CD1c-positive myeloid dendritic cell (primary cell): ENCODE results near the gene MARK3.

Experiments
- DNase-seq: peaks from one replicate; pipeline ENCODE4 v3.0.0-alpha.2; 2016; ENCODE audit errors: extremely low spot score

Gene MARK3

GRCh38 chr14:103538291-103539055 lies 153.3 kb downstream of the MARK3 start:
- DNase-seq = no peak

GRCh38 chr14:103539056-103539825 lies 154.0 kb downstream of the MARK3 start:
- DNase-seq = no peak

- DNase-seq = no peak
Measured at GRCh38 chr14:103540821-103541708, 155.8 kb downstream of the MARK3 start.

- no peak for DNase-seq
Measured at GRCh38 chr14:103541709-103542604, 156.7 kb downstream of the MARK3 start.

GRCh38 chr14:103542605-103543088 lies 157.4 kb downstream of the MARK3 start:
- no peak for DNase-seq

GRCh38 chr14:103543140-103543539 lies 157.9 kb downstream of the MARK3 start:
- no peak for DNase-seq

- no peak for DNase-seq
Measured at GRCh38 chr14:103543721-103544387, 158.6 kb downstream of the MARK3 start.

- no peak for DNase-seq
Measured at GRCh38 chr14:103544388-103545218, 159.4 kb downstream of the MARK3 start.

GRCh38 chr14:103545219-103545914 lies 160.2 kb downstream of the MARK3 start:
- no peak for DNase-seq

GRCh38 chr14:103545915-103546651 lies 160.9 kb downstream of the MARK3 start:
- DNase-seq = no peak

- peak; percentile 72 for DNase-seq
Measured at GRCh38 chr14:103546652-103547454, 161.6 kb downstream of the MARK3 start.

GRCh38 chr14:103547455-103547940 lies 162.3 kb downstream of the MARK3 start:
- DNase-seq = no peak

GRCh38 chr14:103547941-103548462 lies 162.8 kb downstream of the MARK3 start:
- no peak for DNase-seq

GRCh38 chr14:103548463-103549351 lies 163.5 kb downstream of the MARK3 start:
- DNase-seq = no peak

GRCh38 chr14:103549361-103550311 lies 164.4 kb downstream of the MARK3 start:
- no peak for DNase-seq
